Bronchial epithelial cell (primary cell): ENCODE data around the gene EEFSEC. TPM values are rescaled to one million over a fixed set of nuclear protein-coding genes. Genes with fewer than 3 reads are reported as not detected.

Experiments
- DNase-seq: peaks from one replicate; pipeline ENCODE4 v3.0.0-alpha.2; 2010; ENCODE audit warnings: low read depth
- FAIRE-seq: peaks from 2 replicates; lab custom pipeline; 2011; peaks lifted over from hg19 to GRCh38; lab: Jason Lieb, UNC
- H3K27me3 ChIP-seq: 2 replicates; pipeline ENCODE4 v1.5.1; 2011; ENCODE audit warnings: low read length; ENCODE audit not compliant: control insufficient read depth, insufficient read depth
- H3K36me3 ChIP-seq: 2 replicates; pipeline ENCODE4 v1.5.1; 2011; ENCODE audit warnings: low read length; ENCODE audit not compliant: control insufficient read depth, insufficient read depth
- H3K4me3 ChIP-seq: 2 replicates; pipeline ENCODE4 v1.5.1; 2011; ENCODE audit warnings: mild to moderate bottlenecking, low read depth, low read length, control low read depth
- CTCF ChIP-seq: IDR thresholded peaks from 2 replicates; pipeline ENCODE4 v1.5.1; 2011; ENCODE audit warnings: mild to moderate bottlenecking, moderate library complexity, low read length, control low read depth, inconsistent platforms; ENCODE audit not compliant: insufficient read depth, severe bottlenecking
- total RNA-seq: library from RNA; depleted of rRNA; stranded (reverse); fragments of >200 nt; gene quantifications from 2 replicates; pipeline ENCODE4 v1.2.1, GENCODE V29; 2014

EEFSEC gene
- total RNA-seq, 1 donor from 2014 or later, result 3.7 TPM

GRCh38 chr3:128392818-128393544 lies 239.7 kb downstream of the EEFSEC start:
- no peaks in the 10 kb centered on the region for H3K36me3 ChIP-seq
- FAIRE-seq (no peak), DNase-seq (no peak)
- H3K4me3 ChIP-seq, result no peak overlapping the region
- H3K27me3 ChIP-seq, result no peaks in the 10 kb centered on the region
- TF ChIP-seq CTCF, result no peak

GRCh38 chr3:128394033-128394432 lies 240.8 kb downstream of the EEFSEC start:
- FAIRE-seq, result no peak
- H3K27me3 ChIP-seq, result no peaks in the 10 kb centered on the region
- no peak for DNase-seq
- no peak overlapping the region for H3K4me3 ChIP-seq
- H3K36me3 ChIP-seq, result no peaks in the 10 kb centered on the region
- no peak for TF ChIP-seq CTCF

GRCh38 chr3:128395046-128395445 lies 241.8 kb downstream of the EEFSEC start:
- no peaks in the 10 kb centered on the region for H3K27me3 ChIP-seq
- FAIRE-seq, result no peak
- no peak for DNase-seq
- no peak overlapping the region for H3K4me3 ChIP-seq
- TF ChIP-seq CTCF, result no peak
- no peaks in the 10 kb centered on the region for H3K36me3 ChIP-seq

GRCh38 chr3:128395500-128396162 lies 242.3 kb downstream of the EEFSEC start:
- no peaks in the 10 kb centered on the region for H3K27me3 ChIP-seq
- DNase-seq (no peak), FAIRE-seq (peak; percentile 23)
- no peak overlapping the region for H3K4me3 ChIP-seq
- H3K36me3 ChIP-seq, result no peaks in the 10 kb centered on the region
- TF ChIP-seq CTCF, result no peak

- Histone ChIP-seq H3K4me3 (no peak overlapping the region), H3K36me3 (no peaks in the 10 kb centered on the region), H3K27me3 (no peaks in the 10 kb centered on the region)
- DNase-seq, result no peak
- FAIRE-seq, result no peak
- no peak for TF ChIP-seq CTCF
These were observed 244.2 kb downstream of the EEFSEC start for GRCh38 chr3:128397484-128397883.

GRCh38 chr3:128398586-128398985 lies 245.3 kb downstream of the EEFSEC start:
- Histone ChIP-seq H3K36me3 (no peaks in the 10 kb centered on the region), H3K27me3 (no peaks in the 10 kb centered on the region), H3K4me3 (no peak overlapping the region)
- no peak for FAIRE-seq
- DNase-seq, result no peak
- TF ChIP-seq CTCF, result no peak
